ENCODE results near the gene UFSP2. TPM values are rescaled to one million over a fixed set of nuclear protein-coding genes. Genes with fewer than 3 reads are reported as not detected.
A peak's percentile ranks its signal among the peaks of the same experiment; 100 is the strongest.

UFSP2 gene
- total RNA-seq (10 to 100 TPM; 19.5 to 19.8 TPM), polyA plus RNA-seq (48.9 TPM)

- H3K27ac Mint-ChIP-seq, result peak within 1 kb of the TSS; percentile 82 to 100 (median 100)
- H3K27ac ChIP-seq (ENCODE audit: low read depth, low read length), result peak within 1 kb of the TSS; percentile 100
- H3K36me3 ChIP-seq (ENCODE audit: insufficient read depth, low read length), result no peaks in the 10 kb centered on the region
- peak within 1 kb of the TSS; percentile 94 for H3K4me3 ChIP-seq (ENCODE audit: low read length)
- no peaks in the 10 kb centered on the region for H3K9me3 Mint-ChIP-seq
- H3K4me1 Mint-ChIP-seq, result peaks cover 32 to 43% (median 43%) of the 10 kb centered on the region in 3 donors
- DNase-seq, result peak; percentile 84 to 94 (median 90)
- H3K9me3 ChIP-seq (ENCODE audit: low read length), result no peaks in the 10 kb centered on the region
- H3K27me3 Mint-ChIP-seq, result peaks cover 0 to 11% of the 10 kb centered on the region in 2 donors
- H3K27me3 ChIP-seq (ENCODE audit: insufficient read depth, low read length, poor library complexity, severe bottlenecking), result no peaks in the 10 kb centered on the region
- ChIA-PET POLR2A (interaction anchor here (0.6 to 2.8 kb wide), 3 partner anchors 27 to 1158 kb away, joined by 4 to 39 read pairs (median 13); partner anchors contain the start of genes ANKRD37 and LRP2BP), CTCF (interaction anchor here (0.9 to 5.2 kb wide), 4 partner anchors 21 to 172 kb away, joined by 3 to 19 read pairs (median 7); partner anchors contain the start of genes ANKRD37, CCDC110 and LRP2BP)
- peaks cover 21% of the 10 kb centered on the region for H3K4me1 ChIP-seq (ENCODE audit: insufficient read depth, low read length)
- H3K4me3 Mint-ChIP-seq, result peak within 1 kb of the TSS; percentile 81 to 99 (median 91)
- peaks cover 6 to 25% (median 9%) of the 10 kb centered on the region in 3 donors for H3K36me3 Mint-ChIP-seq
Observed at GRCh38 chr4:185425647-185426352, at the start of gene UFSP2. Gene UFSP2 (minus strand): TSS chr4:185425964. CDS start chr4:185425868, 96 bp downstream.

- Mint-ChIP-seq H3K4me1 (peaks cover 7 to 11% (median 11%) of the 10 kb centered on the region in 3 donors), H3K4me3 (peak overlapping the region in 2 of 7 donors; percentile 5 to 56), H3K27me3 (peaks cover 12 to 15% of the 10 kb centered on the region in 2 donors), H3K9me3 (no peaks in the 10 kb centered on the region), H3K36me3 (no peaks in the 10 kb centered on the region), H3K27ac (no peak overlapping the region)
- Histone ChIP-seq H3K9me3 (ENCODE audit: low read length) (no peaks in the 10 kb centered on the region), H3K27ac (ENCODE audit: low read depth, low read length) (no peak overlapping the region), H3K4me1 (ENCODE audit: insufficient read depth, low read length) (peaks cover 5% of the 10 kb centered on the region), H3K4me3 (ENCODE audit: low read length) (no peak overlapping the region), H3K36me3 (ENCODE audit: insufficient read depth, low read length) (no peaks in the 10 kb centered on the region), H3K27me3 (ENCODE audit: insufficient read depth, low read length, poor library complexity, severe bottlenecking) (no peaks in the 10 kb centered on the region)
- ChIA-PET POLR2A (no interaction called here), CTCF (no interaction called here)
- no peak for DNase-seq
Observed at GRCh38 chr4:185473247-185473646, 47.5 kb upstream of the UFSP2 start.

DNA sequence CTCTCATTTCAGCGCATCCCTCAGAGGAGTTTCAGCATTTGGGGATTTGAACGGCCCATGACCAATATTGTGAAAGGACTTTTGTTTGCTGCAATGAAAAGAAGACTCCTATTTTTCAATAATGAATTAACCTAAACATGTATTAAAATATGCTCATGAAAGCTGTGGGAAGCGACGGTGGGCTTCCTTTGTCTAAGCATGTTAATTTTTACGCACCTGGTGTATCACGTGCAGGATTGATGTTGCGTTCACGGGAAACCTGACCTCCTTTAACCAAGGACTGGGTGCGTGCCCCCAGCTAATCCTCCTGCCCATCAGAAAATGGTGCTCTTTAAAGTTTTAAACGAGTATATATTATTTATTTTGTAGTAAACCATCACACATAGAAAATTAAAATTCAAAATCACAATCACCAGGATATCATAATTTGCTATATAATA is 46.4 kb upstream of the UFSP2 start:
- peak overlapping the region; percentile 87 to 92 (median 91) for H3K4me3 Mint-ChIP-seq
- peaks cover 5% of the 10 kb centered on the region in 2 donors for H3K27me3 Mint-ChIP-seq
- no peaks in the 10 kb centered on the region for H3K36me3 Mint-ChIP-seq
- Histone ChIP-seq H3K27ac (ENCODE audit: low read depth, low read length) (peak overlapping the region; percentile 38), H3K4me3 (ENCODE audit: low read length) (peak overlapping the region; percentile 61), H3K4me1 (ENCODE audit: insufficient read depth, low read length) (peaks cover 5% of the 10 kb centered on the region), H3K9me3 (ENCODE audit: low read length) (no peaks in the 10 kb centered on the region), H3K27me3 (ENCODE audit: insufficient read depth, low read length, poor library complexity, severe bottlenecking) (no peaks in the 10 kb centered on the region), H3K36me3 (ENCODE audit: insufficient read depth, low read length) (no peaks in the 10 kb centered on the region)
- H3K9me3 Mint-ChIP-seq, result no peaks in the 10 kb centered on the region
- ChIA-PET CTCF (interaction anchor here (1.1 to 1.3 kb wide), 3 partner anchors 10 to 126 kb away, joined by 4 to 5 read pairs (median 5); a partner anchor contains a TSS), POLR2A (interaction anchor here (0.7 to 0.8 kb wide), 2 partner anchors 9 to 76 kb away, joined by 3 to 8 read pairs; partner anchors contain the start of gene ANKRD37)
- no peak for DNase-seq
- peaks cover 7 to 11% (median 11%) of the 10 kb centered on the region in 3 donors for H3K4me1 Mint-ChIP-seq
- H3K27ac Mint-ChIP-seq, result peak overlapping the region in 7 of 8 donors; percentile 4 to 88 (median 78)

- peak within 1 kb of the TSS; percentile 38 for H3K27ac ChIP-seq (ENCODE audit: low read depth, low read length)
- DNase-seq, result peak; percentile 81 to 93 (median 84)
- Mint-ChIP-seq H3K4me3 (peak within 1 kb of the TSS; percentile 88 to 92 (median 92)), H3K4me1 (peaks cover 7 to 11% (median 11%) of the 10 kb centered on the region in 3 donors), H3K27ac (peak within 1 kb of the TSS; percentile 56 to 88 (median 84)), H3K9me3 (no peaks in the 10 kb centered on the region), H3K36me3 (no peaks in the 10 kb centered on the region), H3K27me3 (peaks cover 0 to 5% of the 10 kb centered on the region in 2 donors)
- H3K36me3 ChIP-seq (ENCODE audit: insufficient read depth, low read length), result no peaks in the 10 kb centered on the region
- peak within 1 kb of the TSS; percentile 74 for H3K4me3 ChIP-seq (ENCODE audit: low read length)
- CTCF ChIA-PET, result interaction anchor here (1.1 to 1.3 kb wide), 3 partner anchors 10 to 127 kb away, joined by 4 to 5 read pairs (median 5); a partner anchor contains a TSS
- H3K4me1 ChIP-seq (ENCODE audit: insufficient read depth, low read length), result peaks cover 5% of the 10 kb centered on the region
- H3K9me3 ChIP-seq (ENCODE audit: low read length), result no peaks in the 10 kb centered on the region
- H3K27me3 ChIP-seq (ENCODE audit: insufficient read depth, low read length, poor library complexity, severe bottlenecking), result no peaks in the 10 kb centered on the region
- POLR2A ChIA-PET, result interaction anchor here (0.8 kb wide), 1 partner anchor 75 kb away, joined by 3 read pairs; the partner anchor contains the start of gene ANKRD37
Observed at GRCh38 chr4:185471235-185472102, 45.7 kb upstream of the UFSP2 start, which contains the start of gene CCDC110. Gene CCDC110 (minus strand): TSS chr4:185471733. CDS start chr4:185471683, 50 bp downstream.

GRCh38 chr4:185470501-185471195 is 44.9 kb upstream of the UFSP2 start:
- peaks cover 0 to 5% of the 10 kb centered on the region in 2 donors for H3K27me3 Mint-ChIP-seq

GRCh38 chr4:185469580-185470154 is 43.9 kb upstream of the UFSP2 start:
- CTCF ChIA-PET, result no interaction called here
- DNase-seq, result peak in 1 of 5 donors; percentile 19

More at GRCh38 chr4:185470501-185471195, 44.9 kb upstream of the UFSP2 start:
- ChIA-PET POLR2A (no interaction called here), CTCF (no interaction called here)
- Histone ChIP-seq H3K27ac (ENCODE audit: low read depth, low read length) (no peak overlapping the region), H3K27me3 (ENCODE audit: insufficient read depth, low read length, poor library complexity, severe bottlenecking) (no peaks in the 10 kb centered on the region), H3K9me3 (ENCODE audit: low read length) (no peaks in the 10 kb centered on the region), H3K4me1 (ENCODE audit: insufficient read depth, low read length) (peaks cover 5% of the 10 kb centered on the region), H3K4me3 (ENCODE audit: low read length) (peak overlapping the region; percentile 74), H3K36me3 (ENCODE audit: insufficient read depth, low read length) (no peaks in the 10 kb centered on the region)
- DNase-seq, result peak in 3 of 5 donors; percentile 57 to 71 (median 64)
- Mint-ChIP-seq H3K4me1 (peaks cover 7 to 11% (median 11%) of the 10 kb centered on the region in 3 donors), H3K27ac (peak overlapping the region; percentile 56 to 88 (median 75)), H3K9me3 (no peaks in the 10 kb centered on the region), H3K4me3 (peak overlapping the region; percentile 84 to 92 (median 86)), H3K36me3 (no peaks in the 10 kb centered on the region)

DNA sequence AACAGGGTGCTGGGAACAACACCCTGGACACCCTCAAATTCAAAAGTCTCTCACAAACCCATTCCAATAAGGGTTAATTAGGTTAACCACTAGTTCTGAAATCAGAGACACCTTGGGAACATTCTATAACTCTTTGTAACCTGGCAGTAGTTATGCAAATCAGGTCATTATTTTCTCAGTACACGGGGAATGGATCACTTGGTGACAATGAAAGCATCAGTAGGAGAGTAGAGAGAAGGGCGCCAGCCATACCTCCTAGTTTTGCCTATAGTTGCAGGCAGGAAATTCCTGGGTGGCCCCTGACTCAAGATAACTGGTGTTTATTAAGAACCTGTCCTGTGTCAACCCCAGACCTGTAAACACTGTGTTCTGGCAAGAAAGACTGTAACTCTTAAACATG is 43.2 kb upstream of the UFSP2 start:
- peaks cover 5% of the 10 kb centered on the region for H3K4me1 ChIP-seq (ENCODE audit: insufficient read depth, low read length)
- peaks cover 0 to 2% of the 10 kb centered on the region in 2 donors for H3K27me3 Mint-ChIP-seq
- POLR2A ChIA-PET, result no interaction called here

More at GRCh38 chr4:185469580-185470154, 43.9 kb upstream of the UFSP2 start:
- H3K36me3 Mint-ChIP-seq, result no peaks in the 10 kb centered on the region
- H3K4me1 ChIP-seq (ENCODE audit: insufficient read depth, low read length), result peaks cover 5% of the 10 kb centered on the region
- H3K27me3 Mint-ChIP-seq, result peaks cover 0 to 2% of the 10 kb centered on the region in 2 donors
- H3K27ac ChIP-seq (ENCODE audit: low read depth, low read length), result no peak overlapping the region
- no peaks in the 10 kb centered on the region for H3K27me3 ChIP-seq (ENCODE audit: insufficient read depth, low read length, poor library complexity, severe bottlenecking)
- H3K27ac Mint-ChIP-seq, result peak overlapping the region in 5 of 8 donors; percentile 0 to 61 (median 28)
- peak overlapping the region in 1 of 7 donors; percentile 86 for H3K4me3 Mint-ChIP-seq
- H3K4me3 ChIP-seq (ENCODE audit: low read length), result no peak overlapping the region
- peaks cover 7 to 11% (median 11%) of the 10 kb centered on the region in 3 donors for H3K4me1 Mint-ChIP-seq
- H3K36me3 ChIP-seq (ENCODE audit: insufficient read depth, low read length), result no peaks in the 10 kb centered on the region
- H3K9me3 ChIP-seq (ENCODE audit: low read length), result no peaks in the 10 kb centered on the region
- H3K9me3 Mint-ChIP-seq, result no peaks in the 10 kb centered on the region
- POLR2A ChIA-PET, result no interaction called here

More for the DNA sequence above, 43.2 kb upstream of the UFSP2 start:
- Histone ChIP-seq H3K27ac (ENCODE audit: low read depth, low read length) (no peak overlapping the region), H3K4me3 (ENCODE audit: low read length) (no peak overlapping the region), H3K36me3 (ENCODE audit: insufficient read depth, low read length) (no peaks in the 10 kb centered on the region), H3K9me3 (ENCODE audit: low read length) (no peaks in the 10 kb centered on the region), H3K27me3 (ENCODE audit: insufficient read depth, low read length, poor library complexity, severe bottlenecking) (no peaks in the 10 kb centered on the region)
- DNase-seq, result no peak
- Mint-ChIP-seq H3K4me3 (no peak overlapping the region), H3K36me3 (no peaks in the 10 kb centered on the region), H3K9me3 (no peaks in the 10 kb centered on the region), H3K4me1 (peaks cover 7 to 11% (median 11%) of the 10 kb centered on the region in 3 donors), H3K27ac (no peak overlapping the region)
- CTCF ChIA-PET, result no interaction called here
